Activated CD8-positive, alpha-beta memory T cell treated with anti-CD3 and anti-CD28 coated beads, Interleukin-2, amount 50 U/mL, for 1 hour (primary cell): ENCODE results near the gene GALNT1.

Experiments used
- DNase-seq: peaks from one replicate; pipeline ENCODE4 v3.0.0-alpha.2; 2020; ENCODE audit errors: extremely low read depth

Gene GALNT1

DNA sequence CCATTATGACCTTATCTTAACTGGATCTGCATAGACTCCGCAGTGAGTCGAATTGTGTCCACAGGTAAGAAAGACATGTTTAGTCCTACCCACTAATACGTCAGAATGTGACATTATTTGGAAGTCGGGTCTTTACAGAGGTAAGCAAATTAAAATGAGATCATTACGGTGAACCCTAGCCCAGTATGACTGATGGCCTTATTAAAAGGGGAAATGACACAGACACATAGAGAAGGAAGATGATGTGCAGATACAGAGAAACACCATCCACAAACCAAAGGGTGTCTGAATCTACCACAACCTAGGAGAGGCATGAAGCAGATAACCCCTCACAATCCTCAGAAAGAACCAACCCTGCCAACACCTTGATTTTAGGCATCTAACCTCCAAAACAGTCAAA, 135.6 kb downstream of the GALNT1 start:
- no peak for DNase-seq

DNA sequence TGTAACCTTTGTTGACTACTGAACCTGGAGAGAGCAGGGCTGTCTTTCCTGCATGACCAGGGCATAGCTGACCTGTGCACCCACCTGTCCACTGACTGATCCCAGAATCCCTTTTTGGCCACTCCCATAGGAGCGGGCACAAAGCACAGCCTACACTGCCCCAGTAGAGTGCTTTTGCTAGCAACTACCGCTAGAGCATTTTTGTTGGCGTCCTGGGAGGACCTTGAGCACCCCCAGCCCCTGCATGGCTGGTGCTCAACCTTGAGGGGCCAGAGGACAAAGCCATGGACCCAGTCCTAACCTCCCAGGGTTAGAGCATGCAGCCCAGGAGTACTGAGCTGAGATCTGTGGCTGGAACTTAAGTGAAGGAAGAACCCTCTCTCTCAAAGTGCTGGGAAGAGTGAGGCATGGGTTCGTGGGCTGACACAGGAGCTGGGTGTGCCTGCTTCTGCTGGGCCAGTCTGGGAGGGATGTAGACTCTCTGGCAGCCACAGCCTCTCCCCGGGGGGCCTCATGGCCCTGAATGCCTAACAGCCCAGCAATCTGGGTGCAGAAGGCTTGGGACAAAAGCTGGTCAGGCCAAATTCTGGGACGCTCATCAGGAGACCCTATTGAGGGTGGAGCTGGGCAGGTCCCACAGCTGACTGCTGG, 140.0 kb downstream of the GALNT1 start:
- no peak for DNase-seq

DNA sequence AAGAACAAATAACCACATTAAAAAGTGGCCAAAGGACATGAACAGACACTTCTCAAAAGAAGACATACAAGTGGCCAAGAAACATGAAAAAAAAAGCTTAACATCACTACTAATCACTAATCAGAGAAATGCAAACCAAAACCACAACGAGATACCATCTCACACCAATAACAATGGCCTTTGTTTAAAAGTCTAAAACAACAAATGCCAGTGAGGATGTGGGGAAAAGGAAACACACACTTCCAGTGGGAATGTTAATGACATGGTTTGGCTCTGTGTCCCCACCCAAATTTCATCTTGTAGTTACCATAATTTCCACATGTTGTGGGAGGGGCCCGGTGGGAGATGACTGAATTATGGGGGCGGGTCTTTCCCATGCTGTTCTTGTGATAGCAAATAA, 147.1 kb downstream of the GALNT1 start:
- DNase-seq = no peak

DNA sequence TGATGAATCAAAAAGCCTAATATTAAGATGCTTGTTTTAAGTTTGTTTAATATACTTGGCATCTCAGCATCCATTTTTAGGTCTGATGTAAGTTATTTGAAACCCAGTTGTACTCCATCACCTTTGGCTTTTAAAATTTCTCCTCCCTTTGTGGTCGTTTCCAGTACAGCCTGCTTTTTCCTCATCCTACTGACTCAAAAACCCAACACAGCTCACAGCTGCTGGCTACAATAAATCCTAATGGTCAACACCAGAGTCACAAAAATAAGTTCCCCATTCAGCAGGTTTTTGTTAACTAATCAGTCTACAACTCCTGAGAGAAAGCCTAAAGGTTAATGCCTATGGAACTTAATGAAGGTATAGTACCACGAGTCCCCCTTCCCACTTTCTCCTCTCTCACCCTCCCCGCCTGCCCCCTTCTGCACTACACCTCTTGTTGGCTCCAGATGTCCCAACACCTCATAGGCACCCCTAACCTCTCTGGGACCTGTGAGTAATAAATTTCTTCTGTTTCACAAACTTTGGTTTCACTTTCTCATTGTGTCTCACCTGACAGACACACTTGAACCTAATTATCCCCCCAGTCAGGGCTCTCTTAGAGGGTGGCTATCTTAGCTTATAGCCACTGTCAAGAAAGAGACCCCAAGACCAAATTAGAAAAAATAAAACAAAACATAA, 148.6 kb downstream of the GALNT1 start:
- no peak for DNase-seq

- DNase-seq = no peak
These were observed 149.3 kb downstream of the GALNT1 start for GRCh38 chr18:35730691-35731370.

- DNase-seq = no peak
These were observed 150.2 kb downstream of the GALNT1 start for GRCh38 chr18:35731701-35732100.

GRCh38 chr18:35732162-35732561, 150.6 kb downstream of the GALNT1 start:
- no peak for DNase-seq

DNA sequence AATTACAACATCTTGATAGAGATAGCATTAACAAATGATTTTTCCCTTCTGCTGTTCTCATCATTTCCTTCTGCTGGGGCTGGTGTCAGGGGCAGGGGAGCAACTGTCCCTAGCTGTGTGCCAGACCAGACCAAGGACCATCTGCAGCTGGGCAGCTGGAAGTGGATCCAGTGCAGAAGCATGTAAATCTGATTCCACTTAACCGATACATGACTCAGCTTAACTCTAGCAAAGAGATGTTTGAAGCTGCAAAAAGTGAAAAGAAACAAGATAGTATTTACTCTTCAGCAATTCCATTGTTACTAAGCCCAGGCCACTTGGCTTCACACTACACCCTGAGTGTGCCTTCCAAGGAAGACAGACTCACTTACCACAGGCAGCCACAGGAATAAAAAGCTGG, 151.1 kb downstream of the GALNT1 start:
- DNase-seq = no peak

- no peak for DNase-seq
These were observed 151.9 kb downstream of the GALNT1 start for GRCh38 chr18:35733408-35733807.

GRCh38 chr18:35736696-35737095, 155.2 kb downstream of the GALNT1 start:
- no peak for DNase-seq

- DNase-seq = no peak
These were observed 158.2 kb downstream of the GALNT1 start for GRCh38 chr18:35739778-35740177.

- DNase-seq = no peak
These were observed 159.1 kb downstream of the GALNT1 start for GRCh38 chr18:35740656-35741055.

- DNase-seq = no peak
These were observed 162.4 kb downstream of the GALNT1 start for GRCh38 chr18:35743916-35744315.

DNA sequence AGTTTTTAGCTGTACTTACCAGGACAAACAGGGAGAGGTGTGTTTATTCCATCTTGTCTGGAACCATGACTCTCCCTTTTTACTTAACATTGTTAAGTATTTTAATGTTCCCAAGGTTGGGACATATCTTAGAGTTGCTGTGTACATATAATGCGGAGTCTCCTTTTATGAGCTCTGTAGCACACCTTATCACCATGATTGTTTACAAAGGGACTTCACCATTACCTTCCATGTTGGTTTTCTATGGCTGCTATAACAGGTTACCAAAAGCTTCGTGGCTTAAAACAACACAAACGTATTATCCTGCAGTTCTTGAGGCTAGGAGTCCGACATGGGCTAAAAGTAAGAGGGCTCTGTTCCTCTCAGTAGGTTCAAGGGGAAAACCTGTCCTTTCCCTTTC, 164.3 kb downstream of the GALNT1 start:
- DNase-seq = no peak

DNA sequence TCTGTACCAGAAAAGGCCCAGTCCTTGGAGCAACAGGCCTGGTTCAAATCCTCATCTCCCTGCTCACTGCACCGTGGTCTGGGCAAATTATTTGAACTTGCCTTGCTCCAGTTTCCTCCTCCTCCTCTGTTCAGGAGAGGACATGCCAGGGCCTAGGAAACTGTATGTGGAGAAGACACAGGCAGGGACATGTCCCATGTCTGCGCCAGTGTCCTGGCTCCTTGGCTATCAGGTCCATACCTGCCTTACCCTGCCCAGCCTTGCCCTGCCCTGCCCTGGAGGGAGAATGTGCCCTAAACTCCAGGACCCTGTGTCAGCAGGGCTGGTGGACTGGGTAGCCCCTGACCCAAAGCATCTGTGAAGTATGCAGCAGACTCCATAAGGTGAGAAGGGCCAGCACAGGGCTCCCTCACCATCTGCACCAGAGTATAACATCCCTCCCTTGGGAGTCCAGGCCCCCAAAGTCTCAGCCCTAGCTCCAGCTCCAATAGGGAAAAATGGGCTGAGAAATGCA, 165.3 kb downstream of the GALNT1 start:
- DNase-seq = no peak

- no peak for DNase-seq
These were observed 166.4 kb downstream of the GALNT1 start for GRCh38 chr18:35747894-35748472.

- DNase-seq = no peak
These were observed 168.2 kb downstream of the GALNT1 start for GRCh38 chr18:35749701-35750100.

DNA sequence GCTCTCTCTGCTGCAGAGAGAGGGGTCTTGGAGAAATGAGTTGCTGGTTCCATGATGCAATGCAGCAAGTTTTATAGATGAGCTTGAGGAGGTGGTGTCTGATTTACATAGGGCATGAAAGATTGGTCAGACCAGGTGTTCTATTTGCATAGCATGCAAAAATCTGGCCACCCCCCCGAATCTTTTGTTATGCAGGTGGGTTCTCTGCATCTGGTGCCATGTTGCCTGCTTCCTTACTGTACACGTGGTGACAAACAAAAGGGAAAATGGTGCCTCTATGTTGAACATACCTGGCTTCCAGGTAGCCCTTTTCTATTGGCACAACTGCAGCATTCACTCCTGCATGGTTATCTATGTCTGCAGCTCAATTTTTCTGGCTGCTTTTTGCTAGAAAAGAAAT, 169.4 kb downstream of the GALNT1 start:
- DNase-seq = no peak

GRCh38 chr18:35753306-35753910, 171.9 kb downstream of the GALNT1 start:
- DNase-seq = no peak

GRCh38 chr18:35754464-35754863, 172.9 kb downstream of the GALNT1 start:
- DNase-seq = no peak

GRCh38 chr18:35755369-35755768, 173.8 kb downstream of the GALNT1 start:
- no peak for DNase-seq

DNA sequence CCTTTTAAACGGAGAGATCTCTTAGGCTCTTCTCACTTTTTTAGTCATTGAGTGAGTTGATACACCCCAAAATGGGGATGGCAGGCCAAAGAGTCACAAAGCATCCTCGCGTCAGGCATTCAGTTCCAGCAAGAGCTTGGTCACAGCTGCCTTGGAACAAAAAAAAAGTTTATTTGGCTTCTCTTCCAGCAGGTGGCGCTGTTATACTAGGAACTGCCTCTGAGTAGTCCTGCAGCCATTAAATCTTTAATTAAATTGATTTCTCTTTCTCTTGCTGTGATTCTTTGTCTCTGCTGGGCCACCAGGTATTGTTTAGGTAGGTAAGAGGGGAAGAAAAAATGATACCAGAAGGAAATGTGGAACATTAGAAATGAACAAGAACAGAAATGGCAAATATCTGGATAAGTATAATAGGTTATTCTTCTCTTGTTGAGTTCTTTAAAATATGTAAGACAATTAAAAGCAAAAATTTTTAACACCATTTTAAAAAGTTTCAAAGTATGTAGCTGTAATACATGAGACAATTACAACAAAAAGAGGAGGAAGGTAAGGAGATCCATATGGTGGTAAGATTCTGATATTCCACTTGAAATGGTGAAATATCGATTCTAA, 175.1 kb downstream of the GALNT1 start:
- DNase-seq = peak; percentile 34
